Measurements from ENCODE around the gene KCNMA1.

DNA sequence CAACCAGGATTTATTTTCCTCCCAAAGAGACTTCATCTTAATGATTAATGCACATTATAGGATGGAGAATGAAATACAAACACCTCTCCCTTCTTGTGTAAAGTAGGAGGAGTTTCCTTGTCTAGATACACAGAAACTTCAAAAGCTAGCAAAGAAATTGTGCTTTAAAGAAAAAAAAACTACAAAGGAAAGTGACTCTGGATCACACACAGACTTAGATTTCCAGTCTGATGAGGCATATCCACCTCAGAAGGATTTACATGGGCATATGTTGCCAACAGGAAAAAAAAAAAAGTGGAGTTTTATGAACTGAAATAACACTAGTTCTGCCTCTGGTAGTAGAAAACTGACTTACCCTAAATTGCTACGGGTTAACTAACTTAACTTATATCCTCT, 449.6 kb downstream of the KCNMA1 start:
- TF ChIP-seq, protein P1, sequence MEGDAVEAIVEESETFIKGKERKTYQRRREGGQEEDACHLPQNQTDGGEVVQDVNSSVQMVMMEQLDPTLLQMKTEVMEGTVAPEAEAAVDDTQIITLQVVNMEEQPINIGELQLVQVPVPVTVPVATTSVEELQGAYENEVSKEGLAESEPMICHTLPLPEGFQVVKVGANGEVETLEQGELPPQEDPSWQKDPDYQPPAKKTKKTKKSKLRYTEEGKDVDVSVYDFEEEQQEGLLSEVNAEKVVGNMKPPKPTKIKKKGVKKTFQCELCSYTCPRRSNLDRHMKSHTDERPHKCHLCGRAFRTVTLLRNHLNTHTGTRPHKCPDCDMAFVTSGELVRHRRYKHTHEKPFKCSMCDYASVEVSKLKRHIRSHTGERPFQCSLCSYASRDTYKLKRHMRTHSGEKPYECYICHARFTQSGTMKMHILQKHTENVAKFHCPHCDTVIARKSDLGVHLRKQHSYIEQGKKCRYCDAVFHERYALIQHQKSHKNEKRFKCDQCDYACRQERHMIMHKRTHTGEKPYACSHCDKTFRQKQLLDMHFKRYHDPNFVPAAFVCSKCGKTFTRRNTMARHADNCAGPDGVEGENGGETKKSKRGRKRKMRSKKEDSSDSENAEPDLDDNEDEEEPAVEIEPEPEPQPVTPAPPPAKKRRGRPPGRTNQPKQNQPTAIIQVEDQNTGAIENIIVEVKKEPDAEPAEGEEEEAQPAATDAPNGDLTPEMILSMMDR (IDR thresholded peaks at IDR 0.05), result no peak
- TF ChIP-seq POLR2AphosphoS5 (IDR thresholded peaks at IDR 0.05; ENCODE audit: insufficient read depth in 1 of 2, low read depth in 1 of 2), result no peak
- TF ChIP-seq POLR2A (IDR thresholded peaks at IDR 0.05), result no peak

Data from vagina (tissue), 2 donors.